ENCODE data around the gene PTTG1IP. TPM values are rescaled to one million over a fixed set of nuclear protein-coding genes. Genes with fewer than 3 reads are reported as not detected.

Gene PTTG1IP
- total and polyA plus RNA-seq, 8 donors: 61.3 to 253 (median 114) TPM

DNA sequence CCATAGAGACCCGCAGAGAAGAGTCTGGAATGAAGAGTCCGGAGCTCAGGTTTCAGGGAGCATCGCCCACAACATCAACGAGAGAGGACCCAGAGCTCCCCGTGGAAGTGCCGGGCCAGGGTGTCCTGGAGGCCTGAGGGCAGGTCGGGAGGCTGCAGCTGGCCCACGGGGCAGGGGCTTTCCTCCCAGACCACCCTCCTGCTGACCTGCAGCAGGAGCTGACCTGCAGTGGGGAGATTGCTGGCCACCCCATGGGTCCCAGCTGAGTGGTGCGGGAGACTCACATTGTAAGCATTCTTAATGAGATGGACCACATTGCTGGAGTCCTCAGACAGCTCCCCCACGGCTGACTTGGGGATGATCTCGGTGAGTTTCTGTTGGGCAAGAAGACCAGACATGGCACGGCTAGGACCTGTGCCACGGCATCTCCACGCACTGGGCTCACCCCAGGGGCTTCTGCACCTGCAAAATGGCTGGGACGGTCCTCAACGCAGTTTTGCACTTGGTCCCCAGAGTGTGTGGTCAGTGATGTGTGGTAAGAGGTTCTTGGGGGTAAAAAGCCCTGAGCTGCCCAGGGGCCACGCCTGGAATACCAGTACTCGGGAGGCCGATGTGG lies 21.3 kb upstream of the PTTG1IP start:
- WGBS, 5 donors: 81 to 92% (median 88%) methylated on average over 7 to 19 of the region's 19 CpGs
- Histone ChIP-seq H3K27ac (no peak overlapping the region), H3K27me3 (peaks cover 0 to 57% (median 0%) of the 10 kb centered on the region in 3 donors), H3K4me1 (peaks cover 0 to 9% (median 0%) of the 10 kb centered on the region in 4 donors), H3K36me3 (peaks cover 0 to 31% (median 3%) of the 10 kb centered on the region in 4 donors), H3K9me3 (no peaks in the 10 kb centered on the region), H3K4me3 (no peak overlapping the region)
- no peak for TF ChIP-seq POLR2AphosphoS5 (IDR thresholded peaks at IDR 0.05)
- intact Hi-C loops (cut with DNase I; ENCODE audit: low total_unique reads): loop anchor here (5.0 kb wide), 1 partner anchor 38 kb away; no protein-coding TSS in a partner anchor
- no peak for DNase-seq

DNA sequence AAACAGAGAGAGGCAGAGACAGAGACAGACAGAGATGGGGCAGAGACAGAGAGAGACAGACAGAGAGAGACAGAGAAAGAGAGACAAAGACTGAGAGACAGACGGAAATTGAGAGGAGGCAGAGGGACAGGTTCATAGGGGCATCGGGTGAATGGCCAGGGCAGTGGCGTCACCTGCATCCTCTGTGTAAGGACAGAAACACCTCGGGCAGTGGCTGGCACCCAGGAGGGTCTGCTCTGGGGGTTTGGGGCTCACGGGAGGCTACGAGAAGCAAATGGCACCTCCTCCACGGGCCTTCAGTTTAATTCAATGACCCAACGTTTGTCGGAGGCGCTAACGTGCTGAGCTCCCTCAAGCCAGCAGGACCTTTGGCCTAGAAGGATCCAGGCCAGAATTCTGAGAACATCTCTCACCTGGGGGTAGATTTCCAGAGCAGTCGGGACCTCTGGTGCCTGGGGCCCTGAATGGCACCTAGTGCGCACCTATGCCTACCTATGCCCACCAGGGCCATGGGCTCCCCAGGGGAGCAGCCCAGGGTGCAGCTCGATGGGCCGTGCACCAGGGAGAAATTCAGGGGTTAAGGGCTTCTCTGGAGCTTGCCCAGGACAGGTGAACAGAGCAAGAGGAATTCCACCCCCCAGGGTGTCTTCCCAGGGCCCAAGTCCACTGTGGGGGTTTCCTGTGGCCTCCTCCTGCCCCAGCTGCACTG lies 20.6 kb upstream of the PTTG1IP start:
- peaks cover 0 to 31% (median 3%) of the 10 kb centered on the region in 4 donors for H3K36me3 ChIP-seq
- WGBS, 5 donors: 69 to 85% (median 74%) methylated on average over 13 to 15 of the region's 15 CpGs
- peaks cover 0 to 52% (median 0%) of the 10 kb centered on the region in 3 donors for H3K27me3 ChIP-seq
- TF ChIP-seq POLR2AphosphoS5 (IDR thresholded peaks at IDR 0.05) (no peak), POLR2A (IDR thresholded peaks at IDR 0.05) (no peak), EP300 (IDR thresholded peaks at IDR 0.05) (no peak)
- TF ChIP-seq, protein P1, sequence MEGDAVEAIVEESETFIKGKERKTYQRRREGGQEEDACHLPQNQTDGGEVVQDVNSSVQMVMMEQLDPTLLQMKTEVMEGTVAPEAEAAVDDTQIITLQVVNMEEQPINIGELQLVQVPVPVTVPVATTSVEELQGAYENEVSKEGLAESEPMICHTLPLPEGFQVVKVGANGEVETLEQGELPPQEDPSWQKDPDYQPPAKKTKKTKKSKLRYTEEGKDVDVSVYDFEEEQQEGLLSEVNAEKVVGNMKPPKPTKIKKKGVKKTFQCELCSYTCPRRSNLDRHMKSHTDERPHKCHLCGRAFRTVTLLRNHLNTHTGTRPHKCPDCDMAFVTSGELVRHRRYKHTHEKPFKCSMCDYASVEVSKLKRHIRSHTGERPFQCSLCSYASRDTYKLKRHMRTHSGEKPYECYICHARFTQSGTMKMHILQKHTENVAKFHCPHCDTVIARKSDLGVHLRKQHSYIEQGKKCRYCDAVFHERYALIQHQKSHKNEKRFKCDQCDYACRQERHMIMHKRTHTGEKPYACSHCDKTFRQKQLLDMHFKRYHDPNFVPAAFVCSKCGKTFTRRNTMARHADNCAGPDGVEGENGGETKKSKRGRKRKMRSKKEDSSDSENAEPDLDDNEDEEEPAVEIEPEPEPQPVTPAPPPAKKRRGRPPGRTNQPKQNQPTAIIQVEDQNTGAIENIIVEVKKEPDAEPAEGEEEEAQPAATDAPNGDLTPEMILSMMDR (IDR thresholded peaks at IDR 0.05): no peak
- intact Hi-C loops (cut with DNase I; ENCODE audit: low total_unique reads): loop anchor here (5.0 kb wide), 1 partner anchor 38 kb away; no protein-coding TSS in a partner anchor
- H3K9me3 ChIP-seq: no peaks in the 10 kb centered on the region
- H3K27ac ChIP-seq: no peak overlapping the region
- DNase-seq: no peak
- H3K4me1 ChIP-seq: peaks cover 0 to 9% (median 0%) of the 10 kb centered on the region in 4 donors
- H3K4me3 ChIP-seq: no peak overlapping the region

DNA sequence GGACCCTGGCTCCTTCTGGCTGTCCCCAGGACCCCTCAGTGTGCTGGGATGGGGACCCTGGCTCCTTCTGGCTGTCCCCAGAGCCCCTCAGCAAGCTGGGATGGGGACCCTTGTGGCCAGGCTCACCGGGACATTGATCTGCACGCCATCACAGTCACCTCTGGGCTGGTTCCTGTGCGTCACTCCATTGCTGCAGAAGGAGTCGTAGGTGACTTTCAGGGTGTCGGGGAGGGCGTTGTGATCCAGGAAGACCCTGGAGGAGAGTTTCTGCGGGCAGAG lies 19.7 kb upstream of the PTTG1IP start:
- no peak for TF ChIP-seq POLR2AphosphoS5 (IDR thresholded peaks at IDR 0.05)
- TF ChIP-seq, protein P1 (IDR thresholded peaks at IDR 0.05): no peak
- no peak for TF ChIP-seq EP300 (IDR thresholded peaks at IDR 0.05)
- TF ChIP-seq POLR2A (IDR thresholded peaks at IDR 0.05): no peak
- H3K4me3 ChIP-seq: no peak overlapping the region
- no peak for DNase-seq
- intact Hi-C loops (cut with DNase I; ENCODE audit: low total_unique reads): loop anchor here (5.0 kb wide), 1 partner anchor 39 kb away; no protein-coding TSS in a partner anchor
- WGBS, 5 donors: 84 to 88% (median 86%) methylated on average over 7 of the region's 7 CpGs
- H3K36me3 ChIP-seq: peaks cover 0 to 34% (median 3%) of the 10 kb centered on the region in 4 donors
- peaks cover 0 to 55% (median 0%) of the 10 kb centered on the region in 3 donors for H3K27me3 ChIP-seq
- no peaks in the 10 kb centered on the region for H3K9me3 ChIP-seq
- peaks cover 0 to 9% (median 0%) of the 10 kb centered on the region in 4 donors for H3K4me1 ChIP-seq
- no peak overlapping the region for H3K27ac ChIP-seq

DNA sequence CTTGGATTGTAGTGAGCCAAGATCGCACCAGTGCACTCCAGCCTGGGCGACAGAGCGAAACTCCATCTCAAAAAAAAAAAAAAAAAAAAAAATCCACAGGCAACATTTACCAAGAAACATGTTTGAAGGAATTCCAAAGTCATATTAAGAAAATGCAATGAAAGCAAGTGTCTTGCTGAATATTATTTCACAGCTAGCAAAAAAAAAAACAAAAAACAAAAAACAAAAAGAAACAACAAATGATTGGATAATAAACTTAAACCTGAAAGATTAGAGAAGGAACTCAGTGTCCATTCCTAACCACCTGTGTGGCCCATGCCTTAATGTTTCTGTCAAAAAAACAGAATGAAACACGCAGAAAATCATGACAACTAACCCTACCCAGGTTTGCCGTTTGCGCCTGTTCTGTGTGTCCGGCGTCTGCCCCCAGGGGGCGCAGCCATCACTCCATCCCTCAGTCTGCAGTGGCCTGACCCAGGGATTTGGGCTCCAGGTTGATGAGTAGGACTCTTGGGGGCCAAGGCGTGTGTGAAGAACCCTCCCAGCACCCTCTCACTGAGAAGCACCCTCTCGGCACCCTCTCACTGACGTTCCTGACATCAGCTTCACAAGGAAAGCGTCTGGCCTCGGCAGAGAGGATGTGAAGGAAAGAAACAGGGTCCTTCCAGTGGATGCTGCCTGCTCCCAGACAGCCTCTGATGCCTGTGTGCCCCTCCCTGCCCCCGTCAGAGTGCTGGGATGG lies 19.2 kb upstream of the PTTG1IP start:
- intact Hi-C loops (cut with DNase I; ENCODE audit: low total_unique reads): loop anchor here (5.0 kb wide), 1 partner anchor 40 kb away; no protein-coding TSS in a partner anchor
- Histone ChIP-seq H3K27ac (no peak overlapping the region), H3K4me1 (peaks cover 0 to 7% (median 0%) of the 10 kb centered on the region in 4 donors), H3K4me3 (no peak overlapping the region), H3K36me3 (peaks cover 0 to 39% (median 3%) of the 10 kb centered on the region in 4 donors), H3K27me3 (peaks cover 0 to 60% (median 0%) of the 10 kb centered on the region in 3 donors), H3K9me3 (no peaks in the 10 kb centered on the region)
- TF ChIP-seq, protein P1 (IDR thresholded peaks at IDR 0.05): peak in 5 of 7 experiments; percentile 75 to 87 (median 79)
- TF ChIP-seq POLR2AphosphoS5 (IDR thresholded peaks at IDR 0.05) (no peak), POLR2A (IDR thresholded peaks at IDR 0.05) (no peak)
- 36 to 45% (median 37%) methylated on average over 14 to 15 of the region's 15 CpGs for WGBS, 5 donors
- DNase-seq: peak; percentile 78 to 80

Data from stomach (tissue), 9 donors.